GM23338 (cell line): Measurements from ENCODE around the gene LALBA. TPM values are rescaled to one million over a fixed set of nuclear protein-coding genes. Genes with fewer than 3 reads are reported as not detected.
A peak's percentile ranks its signal among the peaks of the same experiment; 100 is the strongest.

Source experiments
- ATAC-seq: fragments of 200-7000 bp; cut with Tn5 transposase; 3 replicates; pipeline ENCODE4 v1.9.1; 2020
- DNase-seq: peaks from one replicate; pipeline ENCODE4 v3.0.0-alpha.2; 2015; ENCODE audit warnings: low spot score
- H2AFZ ChIP-seq: fragments of 200-600 bp; sonication (generic); 2 replicates; pipeline ENCODE4 v1.8.0; 2016; ENCODE audit warnings: antibody characterized with exemption, mild to moderate bottlenecking, moderate library complexity
- H3F3A ChIP-seq: fragments of 200-600 bp; sonication (generic); replicated peaks from 2 replicates; pipeline ENCODE4 v1.8.0; 2017; ENCODE audit warnings: antibody characterized with exemption, mixed run types, low read depth
- H3K27ac ChIP-seq: fragments of 200-600 bp; sonication (generic); 2 replicates; pipeline ENCODE4 v1.6.1; 2016; ENCODE audit warnings: low read depth
- H3K27me3 ChIP-seq: fragments of 200-600 bp; sonication (generic); 2 replicates; pipeline ENCODE4 v1.8.0; 2016; ENCODE audit warnings: mild to moderate bottlenecking, mixed run types, moderate library complexity; ENCODE audit not compliant: insufficient read depth
- H3K36me3 ChIP-seq: fragments of 200-600 bp; sonication (generic); 2 replicates; pipeline ENCODE4 v1.8.0; 2016; ENCODE audit warnings: mild to moderate bottlenecking; ENCODE audit not compliant: insufficient read depth
- H3K4me1 ChIP-seq: fragments of 200-600 bp; sonication (generic); 2 replicates; pipeline ENCODE4 v1.8.0; 2016; ENCODE audit warnings: mild to moderate bottlenecking, moderate library complexity; ENCODE audit not compliant: insufficient read depth
- H3K4me2 ChIP-seq: fragments of 200-600 bp; sonication (generic); 2 replicates; pipeline ENCODE4 v1.7.1; 2017; ENCODE audit warnings: mixed run types
- H3K4me3 ChIP-seq: fragments of 200-600 bp; sonication (generic); 2 replicates; pipeline ENCODE4 v1.6.1; 2016; ENCODE audit warnings: mixed run types
- H3K79me2 ChIP-seq: fragments of 200-600 bp; sonication (generic); replicated peaks from 2 replicates; pipeline ENCODE4 v1.8.0; 2017; ENCODE audit warnings: mild to moderate bottlenecking; ENCODE audit not compliant: insufficient read depth
- H3K9me2 ChIP-seq: fragments of 200-600 bp; sonication (generic); 2 replicates; pipeline ENCODE4 v1.8.0; 2017; ENCODE audit not compliant: insufficient read depth
- H4K20me1 ChIP-seq: fragments of 200-600 bp; sonication (generic); replicated peaks from 2 replicates; pipeline ENCODE4 v1.8.0; 2017; ENCODE audit warnings: mild to moderate bottlenecking; ENCODE audit not compliant: insufficient read depth
- H3K27ac Mint-ChIP-seq: 2 replicates; pipeline ENCODE4 v1.8.0; 2020; ENCODE audit warnings: inconsistent platforms, mild to moderate bottlenecking, moderate library complexity, mixed read lengths
- H3K27me3 Mint-ChIP-seq: 3 replicates; pipeline ENCODE4 v1.8.0; 2022; ENCODE audit warnings: low read depth, mild to moderate bottlenecking, moderate library complexity, mixed read lengths, inconsistent platforms; ENCODE audit not compliant: insufficient read depth, poor library complexity
- H3K36me3 Mint-ChIP-seq: 3 replicates; pipeline ENCODE4 v1.8.0; 2021; ENCODE audit warnings: low read depth, mild to moderate bottlenecking, inconsistent platforms, moderate library complexity, mixed read lengths
- H3K4me1 Mint-ChIP-seq: 3 replicates; pipeline ENCODE4 v1.8.0; 2020; ENCODE audit warnings: mild to moderate bottlenecking, inconsistent platforms, mixed read lengths
- H3K4me3 Mint-ChIP-seq: 3 replicates; pipeline ENCODE4 v1.8.0; 2021; ENCODE audit warnings: moderate library complexity, mild to moderate bottlenecking, inconsistent platforms, mixed read lengths
- H3K9me3 Mint-ChIP-seq: 3 replicates; pipeline ENCODE4 v1.8.0; 2020; ENCODE audit warnings: moderate library complexity, mild to moderate bottlenecking, inconsistent platforms, mixed read lengths
- CREB1 ChIP-seq: fragments of 250-450 bp; sonication (Bioruptor Pico); IDR thresholded peaks from 2 replicates; pipeline ENCODE4 v1.5.0; 2020; ENCODE audit warnings: low read depth, mild to moderate bottlenecking, moderate library complexity
- EZH2 ChIP-seq: fragments of 200-600 bp; sonication (generic); IDR thresholded peaks from one replicate; pipeline ENCODE4 v1.8.0; 2017; ENCODE audit warnings: antibody characterized with exemption, mild to moderate bottlenecking, low read depth; ENCODE audit not compliant: unreplicated experiment
- EZH2phosphoT487 ChIP-seq: fragments of 200-600 bp; sonication (generic); IDR thresholded peaks from one replicate; pipeline ENCODE4 v1.8.1; 2018; ENCODE audit warnings: antibody characterized with exemption; ENCODE audit not compliant: unreplicated experiment
- NANOG ChIP-seq: IDR thresholded peaks from 2 replicates; pipeline ENCODE4 v1.6.1; 2016; ENCODE audit warnings: antibody characterized with exemption, borderline replicate concordance
- POLR2AphosphoS5 ChIP-seq: IDR thresholded peaks from 2 replicates; pipeline ENCODE4 v1.6.1; 2016; ENCODE audit warnings: antibody characterized with exemption, low read depth
- STAT1 ChIP-seq: IDR thresholded peaks from one replicate; pipeline ENCODE4 v1.6.1; 2016; ENCODE audit warnings: antibody characterized with exemption; ENCODE audit not compliant: unreplicated experiment
- ZNF114 ChIP-seq: fragments of 250-450 bp; sonication (Bioruptor Pico); IDR thresholded peaks from 2 replicates; pipeline ENCODE4 v1.5.0; 2020; ENCODE audit warnings: mild to moderate bottlenecking, moderate library complexity
- ZNF331 ChIP-seq: fragments of 250-450 bp; sonication (Bioruptor Pico); IDR thresholded peaks from 2 replicates; pipeline ENCODE4 v1.5.0; 2020; ENCODE audit warnings: low read depth, mild to moderate bottlenecking, moderate library complexity
- polyA plus RNA-seq: library from polyadenylated mRNA; unstranded; fragments of >200 nt; fragmentation: Nextera tagmentation; extraction: Ambion mirVana; gene quantifications from 2 replicates; pipeline ENCODE4 v1.2.1, GENCODE V29; 2016
- total RNA-seq: library from RNA; depleted of rRNA; stranded (reverse); fragments of >200 nt; shearing (Covaris generic); gene quantifications from 2 replicates; pipeline ENCODE4 v1.2.3, GENCODE V29; 2014
- TF ChIP-seq, protein P1 (sequence below): IDR thresholded peaks from one replicate; pipeline ENCODE4 v1.6.1; 2018; ENCODE audit warnings: antibody characterized with exemption; ENCODE audit not compliant: unreplicated experiment
- TF ChIP-seq, protein P2 (sequence below): IDR thresholded peaks from 2 replicates; pipeline ENCODE4 v1.6.1; 2016; ENCODE audit warnings: antibody characterized with exemption

Gene LALBA
- total and polyA plus RNA-seq, 2 experiments from 2014 or later = not detected

DNA sequence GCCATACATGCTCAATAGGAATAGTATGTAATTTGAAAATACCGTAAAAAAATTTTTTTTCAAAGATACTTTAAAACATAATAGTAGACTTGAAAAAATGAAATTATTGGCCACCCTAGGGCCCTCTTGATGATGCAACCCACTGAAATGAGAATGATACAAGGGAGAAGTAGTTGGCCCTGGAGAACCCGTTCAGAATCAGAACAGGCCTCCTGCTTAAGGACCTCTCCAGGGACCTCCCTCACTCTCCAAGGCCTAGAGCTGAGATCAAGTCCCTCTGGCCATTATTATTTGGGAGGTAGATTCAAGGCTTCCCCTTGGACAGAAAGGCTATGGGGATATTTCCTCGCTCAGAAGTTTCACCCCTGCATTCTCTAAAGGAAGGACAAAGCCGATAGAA, 11.9 kb downstream of the LALBA start:
- peak overlapping the region; percentile 28; the same call in 1 of the 2 replicates for H2AFZ ChIP-seq
- peaks cover 4% of the 10 kb centered on the region; the same call in 1 of the 2 replicates for H3K9me2 ChIP-seq
- H3K4me2 ChIP-seq = no peak overlapping the region
- no peaks in the 10 kb centered on the region for H3K27me3 ChIP-seq
- H3K79me2 ChIP-seq = no peaks in the 10 kb centered on the region
- H3K4me3 ChIP-seq = no peak overlapping the region
- H3K36me3 ChIP-seq = no peaks in the 10 kb centered on the region
- Mint-ChIP-seq H3K4me1 (peaks cover 17% of the 10 kb centered on the region), H3K4me3 (no peak overlapping the region), H3K27me3 (peaks cover 3% of the 10 kb centered on the region), H3K9me3 (peaks cover 7% of the 10 kb centered on the region; the same call in 2 of the 3 replicates), H3K27ac (no peak overlapping the region), H3K36me3 (peaks cover 3% of the 10 kb centered on the region; the same call in 2 of the 3 replicates)
- H3K27ac ChIP-seq = no peak overlapping the region
- no peaks in the 10 kb centered on the region for H4K20me1 ChIP-seq
- DNase-seq = no peak
- H3F3A ChIP-seq = no peaks in the 10 kb centered on the region
- H3K4me1 ChIP-seq = peaks cover 11% of the 10 kb centered on the region
- ATAC-seq = no peak
- TF ChIP-seq STAT1 = no peak
- TF ChIP-seq EZH2 = no peak
- TF ChIP-seq POLR2AphosphoS5 = no peak
- TF ChIP-seq, protein P1, sequence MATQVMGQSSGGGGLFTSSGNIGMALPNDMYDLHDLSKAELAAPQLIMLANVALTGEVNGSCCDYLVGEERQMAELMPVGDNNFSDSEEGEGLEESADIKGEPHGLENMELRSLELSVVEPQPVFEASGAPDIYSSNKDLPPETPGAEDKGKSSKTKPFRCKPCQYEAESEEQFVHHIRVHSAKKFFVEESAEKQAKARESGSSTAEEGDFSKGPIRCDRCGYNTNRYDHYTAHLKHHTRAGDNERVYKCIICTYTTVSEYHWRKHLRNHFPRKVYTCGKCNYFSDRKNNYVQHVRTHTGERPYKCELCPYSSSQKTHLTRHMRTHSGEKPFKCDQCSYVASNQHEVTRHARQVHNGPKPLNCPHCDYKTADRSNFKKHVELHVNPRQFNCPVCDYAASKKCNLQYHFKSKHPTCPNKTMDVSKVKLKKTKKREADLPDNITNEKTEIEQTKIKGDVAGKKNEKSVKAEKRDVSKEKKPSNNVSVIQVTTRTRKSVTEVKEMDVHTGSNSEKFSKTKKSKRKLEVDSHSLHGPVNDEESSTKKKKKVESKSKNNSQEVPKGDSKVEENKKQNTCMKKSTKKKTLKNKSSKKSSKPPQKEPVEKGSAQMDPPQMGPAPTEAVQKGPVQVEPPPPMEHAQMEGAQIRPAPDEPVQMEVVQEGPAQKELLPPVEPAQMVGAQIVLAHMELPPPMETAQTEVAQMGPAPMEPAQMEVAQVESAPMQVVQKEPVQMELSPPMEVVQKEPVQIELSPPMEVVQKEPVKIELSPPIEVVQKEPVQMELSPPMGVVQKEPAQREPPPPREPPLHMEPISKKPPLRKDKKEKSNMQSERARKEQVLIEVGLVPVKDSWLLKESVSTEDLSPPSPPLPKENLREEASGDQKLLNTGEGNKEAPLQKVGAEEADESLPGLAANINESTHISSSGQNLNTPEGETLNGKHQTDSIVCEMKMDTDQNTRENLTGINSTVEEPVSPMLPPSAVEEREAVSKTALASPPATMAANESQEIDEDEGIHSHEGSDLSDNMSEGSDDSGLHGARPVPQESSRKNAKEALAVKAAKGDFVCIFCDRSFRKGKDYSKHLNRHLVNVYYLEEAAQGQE = no peak
- no peak for TF ChIP-seq EZH2phosphoT487
- TF ChIP-seq, protein P2, sequence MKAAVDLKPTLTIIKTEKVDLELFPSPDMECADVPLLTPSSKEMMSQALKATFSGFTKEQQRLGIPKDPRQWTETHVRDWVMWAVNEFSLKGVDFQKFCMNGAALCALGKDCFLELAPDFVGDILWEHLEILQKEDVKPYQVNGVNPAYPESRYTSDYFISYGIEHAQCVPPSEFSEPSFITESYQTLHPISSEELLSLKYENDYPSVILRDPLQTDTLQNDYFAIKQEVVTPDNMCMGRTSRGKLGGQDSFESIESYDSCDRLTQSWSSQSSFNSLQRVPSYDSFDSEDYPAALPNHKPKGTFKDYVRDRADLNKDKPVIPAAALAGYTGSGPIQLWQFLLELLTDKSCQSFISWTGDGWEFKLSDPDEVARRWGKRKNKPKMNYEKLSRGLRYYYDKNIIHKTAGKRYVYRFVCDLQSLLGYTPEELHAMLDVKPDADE = no peak

DNA sequence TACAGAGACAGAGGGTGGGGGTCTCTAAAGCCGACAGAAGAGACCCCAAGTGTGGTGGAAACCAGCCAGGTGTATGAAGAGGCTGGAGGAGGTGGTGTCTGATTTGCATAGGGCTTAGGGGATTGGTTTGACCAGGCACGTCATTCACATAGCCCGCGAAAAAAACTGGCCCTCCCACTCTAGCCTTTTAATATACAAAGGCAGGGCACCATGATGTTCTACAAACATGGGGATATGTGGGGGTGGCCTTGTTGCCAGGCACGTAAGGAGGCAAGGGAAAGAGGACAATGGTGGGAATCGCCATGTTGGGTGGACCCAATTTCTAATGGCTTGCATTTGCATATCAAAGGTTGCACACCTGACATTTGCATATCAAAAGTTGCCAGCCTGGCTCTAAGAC, 13.2 kb downstream of the LALBA start:
- H3K4me2 ChIP-seq = peak overlapping the region; percentile 41; the same call in 1 of the 2 replicates
- no peaks in the 10 kb centered on the region for H3K36me3 ChIP-seq
- H3K27ac Mint-ChIP-seq = no peak overlapping the region
- H3F3A ChIP-seq = no peaks in the 10 kb centered on the region
- peak overlapping the region; percentile 86; the same call in 1 of the 2 replicates for H2AFZ ChIP-seq
- H3K36me3 Mint-ChIP-seq = peaks cover 9% of the 10 kb centered on the region; the same call in 2 of the 3 replicates
- H3K4me3 ChIP-seq = no peak overlapping the region
- H4K20me1 ChIP-seq = no peaks in the 10 kb centered on the region
- DNase-seq (peak; percentile 55), ATAC-seq (peak; percentile 54)
- H3K9me2 ChIP-seq = peaks cover 4% of the 10 kb centered on the region; the same call in 1 of the 2 replicates
- peaks cover 11% of the 10 kb centered on the region for H3K4me1 ChIP-seq
- peaks cover 18% of the 10 kb centered on the region for H3K9me3 Mint-ChIP-seq
- H3K27me3 Mint-ChIP-seq = no peaks in the 10 kb centered on the region
- no peaks in the 10 kb centered on the region for H3K79me2 ChIP-seq
- H3K4me1 Mint-ChIP-seq = peaks cover 17% of the 10 kb centered on the region
- H3K4me3 Mint-ChIP-seq = no peak overlapping the region
- H3K27ac ChIP-seq = no peak overlapping the region
- no peaks in the 10 kb centered on the region for H3K27me3 ChIP-seq
- TF ChIP-seq ZNF114 (CRISPR knock-in tag) (no peak), NANOG (no peak), ZNF331 (CRISPR knock-in tag) (no peak), STAT1 (no peak), EZH2phosphoT487 (no peak), CREB1 (CRISPR knock-in tag) (no peak)
- TF ChIP-seq, protein P2 = no peak
